Kidney (tissue), 14 donors: ENCODE results near the gene IL1RAPL2. TPM values are rescaled to one million over a fixed set of nuclear protein-coding genes. Genes with fewer than 3 reads are reported as not detected.

Source experiments
- DNase-seq, 5 donors: peaks; one replicate each; pipeline ENCODE4 v3.0.0-alpha.2; 2013 to 2020
- FAIRE-seq: peaks from 2 replicates; lab custom pipeline; 2012; peaks lifted over from hg19 to GRCh38; lab: Jason Lieb, UNC
- H3K27ac ChIP-seq, 2 donors: one replicate each; pipeline ENCODE4 v1.7.0; 2013; ENCODE audit warnings: low read depth in 2 of 2, low read length in 2 of 2, inconsistent platforms in 1 of 2
- H3K27me3 ChIP-seq: one replicate; pipeline ENCODE4 v1.7.1; 2013; ENCODE audit warnings: low read length, inconsistent platforms; ENCODE audit not compliant: control insufficient read depth, insufficient read depth
- H3K36me3 ChIP-seq, 3 donors: one replicate each; pipeline versions ENCODE4 v1.7.0 to v1.7.1; 2013; ENCODE audit warnings: low read length in 3 of 3, control low read depth in 1 of 3, inconsistent platforms in 1 of 3; ENCODE audit not compliant: insufficient read depth in 3 of 3, control insufficient read depth in 2 of 3
- H3K4me1 ChIP-seq, 3 donors: one replicate each; pipeline versions ENCODE4 v1.7.0 to v1.7.1; 2013; ENCODE audit warnings: low read length in 3 of 3, inconsistent platforms in 1 of 3, low read depth in 1 of 3; ENCODE audit not compliant: control insufficient read depth in 2 of 3, insufficient read depth in 2 of 3
- H3K4me3 ChIP-seq, 3 donors: one replicate each; pipeline versions ENCODE4 v1.7.0 to v1.8.1; 2013; ENCODE audit warnings: low read length in 3 of 3, control low read depth in 1 of 3, inconsistent platforms in 1 of 3
- H3K9ac ChIP-seq, 3 donors: one replicate each; pipeline versions ENCODE4 v1.7.0 to v1.7.1; 2013; ENCODE audit warnings: low read length in 3 of 3, control low read depth in 1 of 3, inconsistent platforms in 1 of 3
- H3K9me3 ChIP-seq, 3 donors: one replicate each; pipeline versions ENCODE4 v1.7.0 to v1.7.1; 2013; ENCODE audit warnings: low read length in 3 of 3, control low read depth in 1 of 3, inconsistent platforms in 1 of 3; ENCODE audit not compliant: control insufficient read depth in 2 of 3, insufficient read depth in 1 of 3
- intact Hi-C: fragments of 100-400 bp; cut with DNase I; formaldehyde crosslinking; loops from one replicate; pipeline ENCODE4 v1.11.1; 2022
- polyA plus RNA-seq: library from polyadenylated mRNA; stranded (reverse); fragments of 350-450 nt; fragmentation: Illumina TruSeq; extraction: RNeasy Lipid Tissue Mini Kit (QIAGEN cat#74804); gene quantifications from one replicate; pipeline ENCODE4 v1.2.3, GENCODE V29; 2014; ENCODE audit warnings: low read depth, low replicate concordance; ENCODE audit not compliant: insufficient read depth
- total RNA-seq: library from RNA; stranded (reverse); fragmentation: NEBNext Ultra II Directional; extraction: Animal tissue kit (Norgen Biotek cat#: 25700); gene quantifications from one replicate; pipeline ENCODE4 v1.2.1, GENCODE V29; 2021
- TF ChIP-seq, protein P1 (sequence below): IDR thresholded peaks from 3 replicates; pipeline ENCODE4 v1.5.1; 2012; ENCODE audit warnings: mild to moderate bottlenecking, moderate library complexity, borderline replicate concordance; ENCODE audit not compliant: insufficient read depth; ENCODE audit errors: extremely low read depth
- donor health status: control.
- donor health status: control.
- donor health status: control.
- donor health status: control.
- donor health status: control.
- donor health status: DM: yes; HTN: yes; CAD: no.
- donor health status: Normal renal cell carcinoma (clear cell type).

The IL1RAPL2 gene
- total and polyA plus RNA-seq, 2 donors from 2014 or later, result 0.13 to 0.25 TPM

DNA sequence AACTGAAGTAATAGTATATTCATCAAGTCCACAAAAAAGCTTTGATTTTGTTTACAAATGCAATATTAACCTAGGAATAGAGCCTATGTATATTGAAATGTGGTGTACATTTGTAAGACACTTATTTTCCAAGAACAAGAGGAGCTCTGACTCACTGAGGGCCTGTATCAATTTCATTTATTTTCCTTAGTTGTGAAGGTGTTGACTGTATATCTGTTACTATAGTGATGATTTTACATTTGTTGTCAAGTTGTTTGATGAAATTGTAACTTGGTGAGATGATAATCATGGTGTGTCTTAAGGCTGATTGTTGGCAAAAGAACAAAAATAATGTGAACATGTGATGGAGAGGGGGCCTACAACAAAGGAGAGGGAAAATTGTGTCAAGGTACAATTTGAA is 929.4 kb downstream of the IL1RAPL2 start:
- FAIRE-seq, result no peak
- Histone ChIP-seq H3K9me3 (no peaks in the 10 kb centered on the region), H3K27ac (no peak overlapping the region), H3K36me3 (no peaks in the 10 kb centered on the region), H3K9ac (no peak overlapping the region), H3K4me3 (no peak overlapping the region), H3K27me3 (no peaks in the 10 kb centered on the region), H3K4me1 (no peaks in the 10 kb centered on the region)
- DNase-seq, result no peak
- TF ChIP-seq, protein P1, sequence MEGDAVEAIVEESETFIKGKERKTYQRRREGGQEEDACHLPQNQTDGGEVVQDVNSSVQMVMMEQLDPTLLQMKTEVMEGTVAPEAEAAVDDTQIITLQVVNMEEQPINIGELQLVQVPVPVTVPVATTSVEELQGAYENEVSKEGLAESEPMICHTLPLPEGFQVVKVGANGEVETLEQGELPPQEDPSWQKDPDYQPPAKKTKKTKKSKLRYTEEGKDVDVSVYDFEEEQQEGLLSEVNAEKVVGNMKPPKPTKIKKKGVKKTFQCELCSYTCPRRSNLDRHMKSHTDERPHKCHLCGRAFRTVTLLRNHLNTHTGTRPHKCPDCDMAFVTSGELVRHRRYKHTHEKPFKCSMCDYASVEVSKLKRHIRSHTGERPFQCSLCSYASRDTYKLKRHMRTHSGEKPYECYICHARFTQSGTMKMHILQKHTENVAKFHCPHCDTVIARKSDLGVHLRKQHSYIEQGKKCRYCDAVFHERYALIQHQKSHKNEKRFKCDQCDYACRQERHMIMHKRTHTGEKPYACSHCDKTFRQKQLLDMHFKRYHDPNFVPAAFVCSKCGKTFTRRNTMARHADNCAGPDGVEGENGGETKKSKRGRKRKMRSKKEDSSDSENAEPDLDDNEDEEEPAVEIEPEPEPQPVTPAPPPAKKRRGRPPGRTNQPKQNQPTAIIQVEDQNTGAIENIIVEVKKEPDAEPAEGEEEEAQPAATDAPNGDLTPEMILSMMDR, result no peak
- intact Hi-C loops, result no loop called here

DNA sequence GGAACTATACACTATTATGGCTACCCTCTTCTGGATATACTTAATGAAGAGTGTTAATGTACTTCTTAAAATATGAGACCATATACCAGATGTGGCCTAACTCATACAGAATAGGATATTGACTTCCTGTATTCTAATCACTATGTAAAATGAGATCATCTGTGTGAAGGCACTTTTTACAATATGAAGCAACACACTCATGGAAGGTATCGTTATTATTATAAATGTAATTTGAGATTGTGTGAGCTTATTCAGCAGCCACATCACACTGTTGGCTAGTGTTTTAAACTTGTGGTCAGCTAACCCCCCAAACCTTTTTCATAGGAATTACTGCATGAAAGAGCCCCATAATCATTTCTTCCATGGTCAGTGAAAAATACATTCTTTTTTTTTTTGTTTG is 936.3 kb downstream of the IL1RAPL2 start:
- TF ChIP-seq, protein P1, result no peak
- DNase-seq (no peak), FAIRE-seq (no peak)
- intact Hi-C loops, result no loop called here
- no peaks in the 10 kb centered on the region for H3K4me1 ChIP-seq
- no peak overlapping the region for H3K9ac ChIP-seq
- H3K9me3 ChIP-seq, result no peaks in the 10 kb centered on the region
- no peak overlapping the region for H3K27ac ChIP-seq
- H3K4me3 ChIP-seq, result no peak overlapping the region
- H3K27me3 ChIP-seq, result no peaks in the 10 kb centered on the region
- no peaks in the 10 kb centered on the region for H3K36me3 ChIP-seq

DNA sequence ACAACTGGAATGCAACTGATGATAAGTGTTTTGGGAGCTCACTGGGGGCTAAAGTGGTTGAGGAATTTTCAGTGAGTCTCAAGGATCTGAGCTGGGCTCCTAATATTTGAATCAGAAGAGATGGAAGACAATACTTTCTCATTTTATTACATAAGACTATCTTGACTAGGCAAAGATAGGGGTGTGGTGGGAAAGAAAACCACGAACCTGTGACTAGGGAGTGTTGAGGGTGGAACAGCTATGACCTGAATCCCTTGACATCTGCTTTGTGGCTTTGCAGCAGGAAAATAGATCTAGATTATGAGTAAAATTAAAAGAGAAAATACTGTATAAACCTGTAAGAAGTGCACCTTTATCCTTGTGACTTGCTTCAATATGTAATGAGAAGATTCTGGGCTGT is 949.6 kb downstream of the IL1RAPL2 start:
- Histone ChIP-seq H3K36me3 (no peaks in the 10 kb centered on the region), H3K9me3 (no peaks in the 10 kb centered on the region), H3K27ac (no peak overlapping the region), H3K4me1 (no peaks in the 10 kb centered on the region), H3K27me3 (no peaks in the 10 kb centered on the region), H3K4me3 (no peak overlapping the region), H3K9ac (no peak overlapping the region)
- intact Hi-C loops, result no loop called here
- FAIRE-seq (no peak), DNase-seq (no peak)
- TF ChIP-seq, protein P1, result no peak

DNA sequence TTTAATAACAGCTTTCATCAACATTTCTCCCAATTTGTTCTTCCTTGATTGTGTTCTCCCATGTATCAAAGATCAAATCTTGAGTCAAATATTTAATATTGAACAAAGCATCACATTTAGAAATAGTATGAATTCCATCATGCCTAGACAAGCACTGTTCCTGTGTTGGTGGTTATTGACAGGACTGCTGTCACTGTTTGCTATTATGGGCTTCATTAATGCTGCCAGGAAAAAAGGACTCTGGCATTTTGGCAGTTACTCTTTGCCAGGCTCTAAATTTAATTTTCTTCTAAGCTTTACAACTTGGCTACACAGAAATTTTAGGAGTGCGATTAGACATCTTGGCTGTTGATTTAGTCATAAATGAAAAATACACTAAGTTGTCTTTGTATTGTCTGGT is 960.4 kb downstream of the IL1RAPL2 start:
- Histone ChIP-seq H3K4me3 (no peak overlapping the region), H3K36me3 (no peaks in the 10 kb centered on the region), H3K27me3 (no peaks in the 10 kb centered on the region), H3K9me3 (no peaks in the 10 kb centered on the region), H3K4me1 (no peaks in the 10 kb centered on the region), H3K9ac (no peak overlapping the region), H3K27ac (no peak overlapping the region)
- intact Hi-C loops, result no loop called here
- TF ChIP-seq, protein P1, result no peak
- no peak for FAIRE-seq
- DNase-seq, result no peak
